ENCODE data around the gene SYCE3. TPM values are rescaled to one million over a fixed set of nuclear protein-coding genes. Genes with fewer than 3 reads are reported as not detected.

SYCE3 gene
- total and polyA plus RNA-seq, 7 donors, result not detected

DNA sequence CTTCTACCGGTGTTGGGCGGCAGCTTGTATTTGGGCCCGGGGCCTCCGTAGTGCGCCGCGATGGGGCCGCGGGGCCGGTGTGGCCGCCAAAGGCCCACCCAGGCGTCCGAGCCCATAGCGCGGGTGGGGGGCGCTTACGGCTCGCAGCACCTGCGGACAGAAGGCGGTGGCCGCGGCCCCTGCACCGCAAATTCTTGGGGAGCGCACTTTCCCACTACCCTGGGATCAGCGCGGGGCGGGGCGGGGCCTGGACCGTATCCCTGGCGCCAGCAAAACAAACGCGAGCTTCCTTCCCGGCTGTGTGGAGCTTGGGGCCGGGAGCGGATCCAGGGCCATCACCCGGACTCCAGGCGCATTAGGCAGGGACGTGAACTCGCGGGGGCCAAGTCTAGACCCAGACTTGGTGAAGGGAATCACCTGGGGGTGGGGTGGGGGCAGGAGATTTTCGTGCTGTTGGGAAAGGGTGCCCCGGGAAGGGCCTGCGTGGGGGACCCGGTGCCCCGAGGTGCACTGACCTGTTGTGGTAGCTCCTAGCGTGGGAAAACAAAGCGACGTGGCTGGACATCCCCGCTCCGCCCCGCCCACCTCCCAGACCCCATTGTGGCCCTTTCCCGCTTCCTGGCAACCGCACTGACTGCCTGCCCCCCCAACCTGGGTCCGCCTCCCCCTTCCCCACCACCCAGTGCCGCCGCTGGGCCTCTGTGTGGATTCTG is 30.6 kb downstream of the SYCE3 start:
- 2 to 3% (median 3%) methylated on average over 55 to 56 of the region's 56 CpGs for WGBS, 3 donors
- DNase-seq, result peak; percentile 84 to 88
- Histone ChIP-seq H3K4me1 (peaks cover 22% of the 10 kb centered on the region), H3K4me3 (peak overlapping the region; percentile 69), H3K27me3 (ENCODE audit: insufficient read depth in 3 of 3, low read length in 2 of 3) (peaks cover 0 to 71% (median 27%) of the 10 kb centered on the region in 3 donors), H3K27ac (peak overlapping the region; percentile 79), H3K36me3 (ENCODE audit: insufficient read depth in 1 of 2, low read depth in 1 of 2) (no peaks in the 10 kb centered on the region), H3K9me3 (no peaks in the 10 kb centered on the region)
- ATAC-seq, result peak; percentile 23 to 54 (median 40)
- intact Hi-C loops (cut with DNase I), result loop anchor here in 1 of 2 donors (5.0 kb wide), 1 partner anchor 90 kb away; no protein-coding TSS in a partner anchor
- TF ChIP-seq, protein P1, sequence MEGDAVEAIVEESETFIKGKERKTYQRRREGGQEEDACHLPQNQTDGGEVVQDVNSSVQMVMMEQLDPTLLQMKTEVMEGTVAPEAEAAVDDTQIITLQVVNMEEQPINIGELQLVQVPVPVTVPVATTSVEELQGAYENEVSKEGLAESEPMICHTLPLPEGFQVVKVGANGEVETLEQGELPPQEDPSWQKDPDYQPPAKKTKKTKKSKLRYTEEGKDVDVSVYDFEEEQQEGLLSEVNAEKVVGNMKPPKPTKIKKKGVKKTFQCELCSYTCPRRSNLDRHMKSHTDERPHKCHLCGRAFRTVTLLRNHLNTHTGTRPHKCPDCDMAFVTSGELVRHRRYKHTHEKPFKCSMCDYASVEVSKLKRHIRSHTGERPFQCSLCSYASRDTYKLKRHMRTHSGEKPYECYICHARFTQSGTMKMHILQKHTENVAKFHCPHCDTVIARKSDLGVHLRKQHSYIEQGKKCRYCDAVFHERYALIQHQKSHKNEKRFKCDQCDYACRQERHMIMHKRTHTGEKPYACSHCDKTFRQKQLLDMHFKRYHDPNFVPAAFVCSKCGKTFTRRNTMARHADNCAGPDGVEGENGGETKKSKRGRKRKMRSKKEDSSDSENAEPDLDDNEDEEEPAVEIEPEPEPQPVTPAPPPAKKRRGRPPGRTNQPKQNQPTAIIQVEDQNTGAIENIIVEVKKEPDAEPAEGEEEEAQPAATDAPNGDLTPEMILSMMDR (IDR thresholded peaks at IDR 0.05), result no peak

DNA sequence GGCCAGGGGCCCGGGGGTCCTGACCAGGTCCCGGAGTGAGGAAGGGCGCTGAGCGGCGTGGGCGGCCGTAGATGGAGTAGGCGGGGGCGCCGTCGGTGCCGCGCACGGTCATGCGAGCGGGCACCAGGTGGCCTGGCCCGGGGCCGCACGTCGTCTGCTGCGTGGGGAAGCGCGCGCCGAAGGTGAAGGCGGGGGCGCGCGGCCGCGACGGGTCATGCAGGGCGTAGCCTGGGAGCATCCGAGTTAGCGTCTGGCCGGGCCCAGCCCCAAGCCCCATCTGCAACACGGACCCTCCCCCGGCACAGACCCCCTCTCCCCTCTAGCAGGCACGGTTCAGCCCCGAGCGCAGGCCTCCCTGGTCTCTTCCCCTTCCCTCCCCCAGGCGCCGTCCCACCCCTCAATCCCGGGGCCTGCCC is 31.2 kb downstream of the SYCE3 start:
- intact Hi-C loops (cut with DNase I), result loop anchor here in 1 of 2 donors (5.0 kb wide), 1 partner anchor 91 kb away; no protein-coding TSS in a partner anchor
- peaks cover 0 to 71% (median 27%) of the 10 kb centered on the region in 3 donors for H3K27me3 ChIP-seq (ENCODE audit: insufficient read depth in 3 of 3, low read length in 2 of 3)
- H3K27ac ChIP-seq, result peak overlapping the region; percentile 79

DNA sequence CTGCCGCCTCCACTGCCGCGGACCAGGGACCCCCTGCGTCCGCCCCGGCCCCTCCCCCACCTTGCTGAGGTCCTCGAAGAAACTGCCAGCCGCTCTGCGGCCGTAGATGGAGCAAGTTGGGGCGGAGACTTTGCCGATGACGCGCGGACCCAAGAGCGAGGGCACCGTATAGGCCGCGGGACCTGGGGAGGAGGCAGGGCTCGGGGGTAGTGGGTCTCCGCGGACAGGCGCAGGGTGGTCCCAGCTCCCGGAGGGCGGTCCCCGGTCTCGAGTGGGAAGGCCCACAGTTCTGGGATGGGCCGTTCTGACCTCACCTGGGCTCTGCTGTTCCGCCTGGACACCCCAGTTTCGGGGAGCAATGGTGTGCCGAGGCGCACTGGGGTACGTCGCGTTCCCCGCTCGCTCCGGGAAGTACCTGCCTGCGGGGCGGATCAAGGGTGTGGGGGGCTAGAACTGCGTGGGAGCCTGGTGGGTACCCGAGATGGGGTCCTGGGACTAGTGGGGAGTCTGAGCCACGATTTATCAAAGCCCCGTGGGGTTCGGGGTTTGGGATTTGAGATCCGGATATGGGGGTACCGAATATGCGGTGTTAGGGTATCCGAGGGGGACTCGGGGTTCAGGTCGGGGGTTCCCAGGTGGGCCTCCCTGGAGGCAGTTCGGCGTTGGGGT is 31.7 kb downstream of the SYCE3 start:
- Histone ChIP-seq H3K9me3 (no peaks in the 10 kb centered on the region), H3K27me3 (ENCODE audit: insufficient read depth in 3 of 3, low read length in 2 of 3) (peaks cover 0 to 69% (median 25%) of the 10 kb centered on the region in 3 donors), H3K27ac (peak overlapping the region; percentile 79), H3K4me1 (peaks cover 22% of the 10 kb centered on the region), H3K4me3 (peak overlapping the region; percentile 69), H3K36me3 (ENCODE audit: insufficient read depth in 1 of 2, low read depth in 1 of 2) (no peaks in the 10 kb centered on the region)
- TF ChIP-seq, protein P1 (IDR thresholded peaks at IDR 0.05), result no peak
- peak; percentile 36 to 62 (median 40) for ATAC-seq
- WGBS, 3 donors, result 2 to 4% (median 4%) methylated on average over 43 to 53 of the region's 53 CpGs
- peak; percentile 85 to 93 for DNase-seq
- intact Hi-C loops (cut with DNase I), result loop anchor here in 1 of 2 donors (5.0 kb wide), 1 partner anchor 91 kb away; no protein-coding TSS in a partner anchor

More for the DNA sequence above, 31.2 kb downstream of the SYCE3 start:
- Histone ChIP-seq H3K4me3 (peak overlapping the region; percentile 69), H3K36me3 (ENCODE audit: insufficient read depth in 1 of 2, low read depth in 1 of 2) (no peaks in the 10 kb centered on the region), H3K4me1 (peaks cover 22% of the 10 kb centered on the region), H3K9me3 (no peaks in the 10 kb centered on the region)
- peak; percentile 13 to 46 (median 20) for ATAC-seq
- peak; percentile 69 to 75 for DNase-seq
- TF ChIP-seq, protein P1 (IDR thresholded peaks at IDR 0.05), result no peak
- WGBS, 3 donors, result 1% methylated on average over 30 to 44 of the region's 44 CpGs

DNA sequence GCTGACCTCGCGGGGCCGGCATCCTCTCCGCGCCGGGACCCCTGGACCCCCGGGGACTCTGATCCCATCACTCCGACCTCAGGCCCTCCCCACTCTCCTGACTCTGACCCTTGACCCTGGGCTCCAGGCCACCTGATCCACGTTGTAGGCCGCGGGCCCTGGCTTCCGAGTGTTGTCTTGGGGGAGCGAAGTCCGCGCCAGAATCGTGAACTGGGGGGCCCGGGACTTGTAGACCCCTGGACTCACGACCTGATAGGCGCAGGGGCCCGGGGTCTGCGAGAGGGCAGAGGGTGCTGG is 32.2 kb downstream of the SYCE3 start:
- TF ChIP-seq, protein P1 (IDR thresholded peaks at IDR 0.05), result no peak
- WGBS, 3 donors, result 1 to 4% (median 1%) methylated on average over 13 to 21 of the region's 21 CpGs
- peaks cover 22% of the 10 kb centered on the region for H3K4me1 ChIP-seq
- DNase-seq (no peak), ATAC-seq (no peak)
- H3K4me3 ChIP-seq, result peak overlapping the region; percentile 69
- peaks cover 0 to 66% (median 25%) of the 10 kb centered on the region in 3 donors for H3K27me3 ChIP-seq (ENCODE audit: insufficient read depth in 3 of 3, low read length in 2 of 3)
- no peaks in the 10 kb centered on the region for H3K36me3 ChIP-seq (ENCODE audit: insufficient read depth in 1 of 2, low read depth in 1 of 2)
- H3K9me3 ChIP-seq, result no peaks in the 10 kb centered on the region
- peak overlapping the region; percentile 79 for H3K27ac ChIP-seq
- intact Hi-C loops (cut with DNase I), result loop anchor here in 1 of 2 donors (5.0 kb wide), 1 partner anchor 92 kb away; no protein-coding TSS in a partner anchor

Data from psoas muscle (tissue), 8 donors.